Measurements from ENCODE around the gene ZC3H12D.

DNA sequence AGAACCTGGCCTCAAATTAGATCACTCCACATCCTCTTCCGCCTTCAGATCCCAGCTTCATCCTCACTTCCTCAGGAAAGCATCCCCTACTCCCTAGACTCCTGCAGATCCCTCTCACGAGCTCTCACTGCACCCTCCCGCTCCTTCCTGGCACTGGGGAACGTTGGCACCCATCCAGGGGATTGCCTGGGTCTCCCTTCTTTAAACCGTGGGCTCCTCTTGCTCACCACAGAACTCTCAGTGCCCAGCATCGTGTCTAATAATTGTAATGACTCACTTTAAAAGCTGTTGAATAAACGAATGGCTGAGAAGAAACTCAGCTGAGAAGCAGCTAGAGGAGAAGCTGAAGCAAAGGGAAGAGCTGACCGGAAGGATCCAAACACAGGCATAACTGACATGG, 20.4 kb downstream of the ZC3H12D start:
- TF ChIP-seq CTCF (CRISPR knock-in tag; IDR thresholded peaks at IDR 0.05) = no peak
- TF ChIP-seq ZNF704 (CRISPR knock-in tag; IDR thresholded peaks at IDR 0.05; ENCODE audit: borderline replicate concordance) = no peak
- no peak for TF ChIP-seq POLR2A (IDR thresholded peaks at IDR 0.05; ENCODE audit: insufficient read depth in 1 of 2, low read depth in 2 of 2, low read length in 2 of 2)
- TF ChIP-seq SIN3A (IDR thresholded peaks at IDR 0.05; ENCODE audit: borderline replicate concordance, low read depth, low read length) = no peak
- no peak for TF ChIP-seq TGIF2 (CRISPR knock-in tag; IDR thresholded peaks at IDR 0.05)
- no peak for TF ChIP-seq FOXC1 (CRISPR knock-in tag; IDR thresholded peaks at IDR 0.05; ENCODE audit: borderline replicate concordance)
- TF ChIP-seq TARDBP (CRISPR knock-in tag; IDR thresholded peaks at IDR 0.05) = no peak
- TF ChIP-seq, protein P1, sequence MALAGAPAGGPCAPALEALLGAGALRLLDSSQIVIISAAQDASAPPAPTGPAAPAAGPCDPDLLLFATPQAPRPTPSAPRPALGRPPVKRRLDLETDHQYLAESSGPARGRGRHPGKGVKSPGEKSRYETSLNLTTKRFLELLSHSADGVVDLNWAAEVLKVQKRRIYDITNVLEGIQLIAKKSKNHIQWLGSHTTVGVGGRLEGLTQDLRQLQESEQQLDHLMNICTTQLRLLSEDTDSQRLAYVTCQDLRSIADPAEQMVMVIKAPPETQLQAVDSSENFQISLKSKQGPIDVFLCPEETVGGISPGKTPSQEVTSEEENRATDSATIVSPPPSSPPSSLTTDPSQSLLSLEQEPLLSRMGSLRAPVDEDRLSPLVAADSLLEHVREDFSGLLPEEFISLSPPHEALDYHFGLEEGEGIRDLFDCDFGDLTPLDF (CRISPR knock-in tag; IDR thresholded peaks at IDR 0.05) = no peak
- TF ChIP-seq EP300 (IDR thresholded peaks at IDR 0.05; ENCODE audit: low read depth in 2 of 2, low read length in 2 of 2) = no peak
- TF ChIP-seq EP300 (CRISPR knock-in tag; IDR thresholded peaks at IDR 0.05; ENCODE audit: borderline replicate concordance) = no peak
- TF ChIP-seq HIVEP1 (CRISPR knock-in tag; IDR thresholded peaks at IDR 0.05) = no peak
- no peak for TF ChIP-seq NFYB (CRISPR knock-in tag; IDR thresholded peaks at IDR 0.05)
- no peak for TF ChIP-seq NFIC (IDR thresholded peaks at IDR 0.05; ENCODE audit: low read length)
- TF ChIP-seq MED8 (CRISPR knock-in tag; IDR thresholded peaks at IDR 0.05; ENCODE audit: insufficient replicate concordance) = no peak

Data from HepG2 (cell line).